GM19455 (cell line): Measurements from ENCODE around the gene ZNF407.

Experiments
- ATAC-seq: cut with Tn5 transposase; IDR thresholded peaks from one replicate; pipeline ENCODE4 v1.9.1; 2021; ENCODE audit not compliant: unreplicated experiment

ZNF407 gene

GRCh38 chr18:74916773-74917393 is 319.2 kb downstream of the ZNF407 start:
- no peak for ATAC-seq

- ATAC-seq, result no peak
Measured at GRCh38 chr18:74918276-74918790, 320.7 kb downstream of the ZNF407 start.

- no peak for ATAC-seq
Measured at GRCh38 chr18:74921057-74921820, 323.6 kb downstream of the ZNF407 start.

- ATAC-seq, result no peak
Measured at GRCh38 chr18:74926051-74926450, 328.4 kb downstream of the ZNF407 start.

GRCh38 chr18:74928194-74928968 is 330.7 kb downstream of the ZNF407 start:
- no peak for ATAC-seq

GRCh38 chr18:74929110-74929509 is 331.4 kb downstream of the ZNF407 start:
- ATAC-seq, result no peak

- ATAC-seq, result no peak
Measured at GRCh38 chr18:74930616-74931015, 332.9 kb downstream of the ZNF407 start.

- ATAC-seq, result no peak
Measured at GRCh38 chr18:74933930-74934329, 336.3 kb downstream of the ZNF407 start.

GRCh38 chr18:74935434-74935833 is 337.8 kb downstream of the ZNF407 start:
- no peak for ATAC-seq

- ATAC-seq, result no peak
Measured at GRCh38 chr18:74936343-74936742, 338.7 kb downstream of the ZNF407 start.

- no peak for ATAC-seq
Measured at GRCh38 chr18:74937291-74937690, 339.6 kb downstream of the ZNF407 start.

GRCh38 chr18:74940856-74941255 is 343.2 kb downstream of the ZNF407 start:
- ATAC-seq, result no peak

GRCh38 chr18:74942319-74942910 is 344.7 kb downstream of the ZNF407 start:
- ATAC-seq, result peak; percentile 82

- no peak for ATAC-seq
Measured at GRCh38 chr18:74944676-74945075, 347.0 kb downstream of the ZNF407 start.

GRCh38 chr18:74945774-74946545 is 348.3 kb downstream of the ZNF407 start:
- no peak for ATAC-seq

- no peak for ATAC-seq
Measured at GRCh38 chr18:74946646-74947375, 349.1 kb downstream of the ZNF407 start.

GRCh38 chr18:74947417-74947816 is 349.7 kb downstream of the ZNF407 start:
- ATAC-seq, result no peak

- no peak for ATAC-seq
Measured at GRCh38 chr18:74947875-74948274, 350.2 kb downstream of the ZNF407 start.

GRCh38 chr18:74949611-74950010 is 351.9 kb downstream of the ZNF407 start:
- no peak for ATAC-seq

- ATAC-seq, result no peak
Measured at GRCh38 chr18:74950479-74950878, 352.8 kb downstream of the ZNF407 start.
